ENCODE results near the gene MOSPD2. TPM values are rescaled to one million over a fixed set of nuclear protein-coding genes. Genes with fewer than 3 reads are reported as not detected.

Gene MOSPD2
- total RNA-seq, result 10 to 100 TPM; 27.7 to 38.1 (median 35.7) TPM

DNA sequence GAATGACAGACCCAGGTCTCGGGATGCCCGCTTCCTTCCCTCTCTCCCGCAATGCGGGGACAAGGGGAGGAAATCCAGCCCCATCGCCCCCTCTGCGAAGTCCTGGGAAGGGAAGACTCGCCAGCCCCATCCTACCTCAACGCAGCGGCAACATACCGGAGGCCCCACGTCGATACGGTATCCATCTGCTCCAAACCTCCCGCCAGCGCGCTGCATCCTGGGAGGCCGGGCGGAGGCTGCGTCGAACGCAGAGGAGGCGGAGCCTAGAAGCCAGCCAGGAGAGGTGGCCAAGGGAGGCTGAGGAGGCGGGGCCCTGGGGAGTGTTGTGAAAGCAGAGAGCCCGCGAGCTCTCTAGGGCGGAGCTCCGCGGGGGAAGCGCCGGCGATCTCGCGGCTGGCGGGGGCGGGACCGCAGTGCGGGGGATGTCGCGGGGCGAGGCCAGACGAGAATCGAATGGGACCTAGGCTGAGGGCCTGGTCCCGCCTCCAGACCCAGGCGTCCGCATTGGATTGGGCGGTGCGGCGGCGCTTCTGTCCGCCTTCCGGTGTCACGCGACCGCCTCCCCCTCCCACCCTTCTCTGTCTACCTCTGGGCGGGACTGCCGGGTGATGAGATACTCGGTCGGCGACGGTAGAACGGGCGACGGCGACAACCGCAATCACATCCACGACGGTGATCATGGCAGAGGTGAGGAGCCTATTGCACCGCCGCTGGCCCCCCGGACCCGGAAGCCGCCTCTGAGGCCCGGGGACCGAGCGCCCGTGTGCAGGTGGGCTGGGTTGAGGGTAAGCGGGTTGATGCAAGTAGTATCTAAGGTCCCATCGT lies at the start of gene MOSPD2, which contains the start of gene FANCB:
MOSPD2 (plus strand) TSS at position 571 of the 825 bp plus-strand sequence; CDS start at position 679, 108 bp downstream.
FANCB (minus strand) TSS at position 219 of the 825 bp plus-strand sequence. CDS start 7,559 bp downstream, outside the sequence.
- TF ChIP-seq CTCF (IDR thresholded peaks at IDR 0.05; ENCODE audit: low read depth), result no peak

DNA sequence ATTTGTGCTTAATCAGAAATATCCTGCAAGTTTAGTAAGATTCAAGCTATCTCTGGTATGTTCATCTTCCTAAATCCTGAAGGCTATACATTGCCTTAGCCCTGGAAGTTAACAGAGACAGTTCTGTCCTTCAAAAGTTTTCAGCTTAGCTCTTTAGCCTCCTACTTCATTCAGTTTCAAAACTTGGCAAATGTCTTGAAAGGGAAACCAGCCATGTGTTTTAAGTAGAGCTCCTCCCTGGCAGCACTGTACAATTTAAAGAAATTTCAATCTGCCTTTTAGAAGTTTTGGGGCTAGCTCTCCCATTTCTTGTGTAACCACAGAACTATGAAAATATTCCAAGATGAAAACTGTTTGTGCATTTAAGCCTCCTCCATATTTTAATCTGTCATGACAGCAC lies 47.4 kb upstream of the MOSPD2 start:
- no peak for TF ChIP-seq CTCF (IDR thresholded peaks at IDR 0.05; ENCODE audit: low read depth)

DNA sequence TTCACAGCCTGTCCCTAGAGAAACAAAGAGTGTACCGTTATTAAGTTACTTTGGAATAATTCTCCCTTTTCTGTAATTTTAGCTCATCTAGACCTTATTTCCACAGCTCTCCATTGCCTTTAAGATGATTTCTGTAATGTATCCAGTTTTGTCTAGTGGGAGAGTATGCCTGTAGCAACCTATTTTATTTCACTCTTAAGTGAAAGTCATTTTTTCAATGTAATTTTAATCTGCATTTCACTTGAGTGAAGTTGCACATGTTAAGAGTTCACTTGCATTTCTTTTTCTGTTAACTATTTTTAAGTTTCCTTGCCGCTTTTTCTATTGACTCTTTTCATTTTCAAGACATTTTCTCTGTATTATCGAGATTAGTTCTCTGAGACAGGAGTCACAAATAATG lies 46.9 kb upstream of the MOSPD2 start:
- TF ChIP-seq CTCF (IDR thresholded peaks at IDR 0.05; ENCODE audit: low read depth), result no peak

DNA sequence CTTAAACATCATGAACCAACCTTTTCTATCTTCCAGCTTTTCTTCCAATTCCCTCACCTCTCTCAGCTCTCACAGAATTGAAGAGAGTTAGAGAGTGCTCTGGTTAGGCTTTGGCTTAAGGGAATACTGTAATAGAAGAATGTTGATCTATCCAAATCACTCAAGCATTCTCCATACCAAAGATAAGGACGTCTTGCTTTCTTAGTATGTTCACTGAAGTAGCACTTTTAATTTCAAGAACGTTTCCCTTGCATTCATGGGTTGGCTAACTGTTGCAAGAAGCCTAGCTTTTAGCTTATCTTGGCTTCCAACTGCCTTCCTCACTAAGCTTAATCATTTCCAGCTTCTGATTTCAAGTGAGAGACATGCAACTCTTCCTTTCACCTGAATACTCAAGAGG lies 43.6 kb upstream of the MOSPD2 start:
- TF ChIP-seq CTCF (IDR thresholded peaks at IDR 0.05; ENCODE audit: low read depth), result no peak

DNA sequence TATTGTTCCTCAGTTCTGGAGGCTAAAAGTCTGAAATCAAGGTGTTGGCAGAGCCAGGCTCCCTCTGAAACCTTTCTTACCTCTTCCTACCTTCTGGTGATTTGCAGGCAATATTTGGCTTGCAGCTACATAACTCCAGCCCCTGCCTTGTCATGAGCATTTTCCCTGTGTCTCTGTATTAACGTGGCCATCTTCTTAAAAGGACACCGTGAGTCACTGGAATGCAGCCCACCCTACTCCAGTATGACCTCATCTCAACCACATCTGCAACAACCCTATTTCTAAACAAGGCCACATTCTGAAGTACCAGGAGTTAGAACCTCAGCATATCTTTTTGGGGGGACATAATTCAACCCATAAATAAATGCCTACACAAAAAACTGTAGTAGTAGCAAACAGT lies 41.1 kb upstream of the MOSPD2 start:
- TF ChIP-seq CTCF (IDR thresholded peaks at IDR 0.05; ENCODE audit: low read depth), result no peak

GRCh38 chrX:14832586-14832985 lies 40.6 kb upstream of the MOSPD2 start:
- TF ChIP-seq CTCF (IDR thresholded peaks at IDR 0.05; ENCODE audit: low read depth), result no peak

- TF ChIP-seq CTCF (IDR thresholded peaks at IDR 0.05; ENCODE audit: low read depth), result no peak
Measured at GRCh38 chrX:14837155-14837554, 36.1 kb upstream of the MOSPD2 start.
